Bladder microvascular endothelial cell (primary cell): ENCODE data around the gene EEF1AKMT3. TPM values are rescaled to one million over a fixed set of nuclear protein-coding genes. Genes with fewer than 3 reads are reported as not detected.

ENCODE experiments used
- total RNA-seq: library from RNA; depleted of rRNA; stranded (reverse); fragments of >200 nt; gene quantifications from 2 replicates; pipeline ENCODE4 v1.2.3, GENCODE V29; 2014

Gene EEF1AKMT3
- 2.1 and 2.8 TPM in 2 replicates for total RNA-seq

GRCh38 chr12:57772429-57773322 is at the start of gene EEF1AKMT3:
Gene EEF1AKMT3, plus strand, starts transcription at chr12:57772614. Its CDS starts 111 bp downstream, at chr12:57772725.

GRCh38 chr12:57738661-57739237 is 33.7 kb upstream of the EEF1AKMT3 start, which contains the start of gene AGAP2:
Gene AGAP2, minus strand, starts transcription at chr12:57738742. Its CDS starts 496 bp downstream, at chr12:57738246.

GRCh38 chr12:57744777-57745484 is 27.5 kb upstream of the EEF1AKMT3 start, which contains the start of gene TSPAN31:
Gene TSPAN31, plus strand, starts transcription at chr12:57745039. Its CDS starts 116 bp downstream, at chr12:57745155.

GRCh38 chr12:57751788-57752667 is 20.4 kb upstream of the EEF1AKMT3 start, which contains the start of gene CDK4:
Gene CDK4, minus strand, starts transcription at chr12:57752310. Its CDS starts 593 bp downstream, at chr12:57751717.

GRCh38 chr12:57754411-57755193 is 17.8 kb upstream of the EEF1AKMT3 start, which contains the start of gene MARCHF9:
Gene MARCHF9, plus strand, starts transcription at chr12:57755103. Its CDS starts 426 bp downstream, at chr12:57755529.

GRCh38 chr12:57766464-57767304 is 5.7 kb upstream of the EEF1AKMT3 start, which contains the start of gene CYP27B1:
Gene CYP27B1, minus strand, starts transcription at chr12:57767078. Its CDS starts 37 bp downstream, at chr12:57767041.

GRCh38 chr12:57771873-57772428 is 463 bp upstream of the EEF1AKMT3 start, which contains the start of gene METTL1:
Gene METTL1, minus strand, starts transcription at chr12:57772105. Its CDS starts 22 bp downstream, at chr12:57772083.

GRCh38 chr12:57782608-57783465 is 10.4 kb downstream of the EEF1AKMT3 start, which contains the start of gene TSFM:
Gene TSFM, plus strand, starts transcription at chr12:57782787. Its CDS starts 15 bp downstream, at chr12:57782802.

Other genes with a start within 250 kb of the EEF1AKMT3 start
- gene MBD6, start 249.8 kb upstream of the EEF1AKMT3 start, total RNA-seq = 9.9 and 20.2 TPM in 2 replicates
- 80.9 and 114 TPM in 2 replicates for gene DCTN2, start 225.4 kb upstream of the EEF1AKMT3 start, total RNA-seq
- gene KIF5A, start 222.6 kb upstream of the EEF1AKMT3 start, total RNA-seq = 0.06 TPM in 1 of 2 replicates, not detected in the other
- 3.4 and 14.0 TPM in 2 replicates for gene PIP4K2C, start 181.4 kb upstream of the EEF1AKMT3 start, total RNA-seq
- 0.32 and 7.2 TPM in 2 replicates for gene DTX3, start 167.8 kb upstream of the EEF1AKMT3 start, total RNA-seq
- gene ARHGEF25, start 161.2 kb upstream of the EEF1AKMT3 start, total RNA-seq = under 0.01 and 2.5 TPM in 2 replicates
- under 0.01 and 0.06 TPM in 2 replicates for gene B4GALNT1, start 139.4 kb upstream of the EEF1AKMT3 start, total RNA-seq
- 189 and 325 TPM in 2 replicates for gene OS9, start 78.5 kb upstream of the EEF1AKMT3 start, total RNA-seq
- under 0.01 and 0.06 TPM in 2 replicates for gene AGAP2, start 33.9 kb upstream of the EEF1AKMT3 start, total RNA-seq
- 29.8 and 43.3 TPM in 2 replicates for gene TSPAN31, start 27.6 kb upstream of the EEF1AKMT3 start, total RNA-seq
- 112 and 152 TPM in 2 replicates for gene CDK4, start 20.3 kb upstream of the EEF1AKMT3 start, total RNA-seq
- gene MARCHF9, start 17.5 kb upstream of the EEF1AKMT3 start, total RNA-seq = 3.1 and 8.1 TPM in 2 replicates
- gene CYP27B1, start 5.5 kb upstream of the EEF1AKMT3 start, total RNA-seq = 0.31 and 0.32 TPM in 2 replicates
- gene METTL1, start 509 bp upstream of the EEF1AKMT3 start, total RNA-seq = 2.4 and 5.6 TPM in 2 replicates
- 14.6 and 18.6 TPM in 2 replicates for gene TSFM, start 10.2 kb downstream of the EEF1AKMT3 start, total RNA-seq
- gene AVIL, start 46.1 kb downstream of the EEF1AKMT3 start, total RNA-seq = 0.81 and 2.3 TPM in 2 replicates
- 47.6 and 99.0 TPM in 2 replicates for gene CTDSP2, start 74.1 kb downstream of the EEF1AKMT3 start, total RNA-seq
- gene ATP23, start 169.0 kb downstream of the EEF1AKMT3 start, total RNA-seq = 10.5 and 19.1 TPM in 2 replicates